Transverse colon (tissue), 4 donors: Measurements from ENCODE around the gene CCN6. TPM values are rescaled to one million over a fixed set of nuclear protein-coding genes. Genes with fewer than 3 reads are reported as not detected.
A peak's percentile ranks its signal among the peaks of the same experiment; 100 is the strongest.

Source experiments
- DNase-seq: peaks from one replicate; pipeline ENCODE4 v3.0.0-alpha.2; 2019
- H3K27ac ChIP-seq, 4 donors: fragments of 200-600 bp; sonication (generic); 2 replicates each; pipeline ENCODE4 v1.5.1; 2016 to 2018; ENCODE audit warnings: inconsistent platforms in 4 of 4
- H3K27me3 ChIP-seq: fragments of 200-600 bp; sonication (generic); 2 replicates; pipeline ENCODE4 v1.5.1; 2017; ENCODE audit warnings: inconsistent platforms
- H3K36me3 ChIP-seq, 4 donors: fragments of 200-600 bp; sonication (generic); 2 replicates each; pipeline ENCODE4 v1.5.1; 2017 to 2019; ENCODE audit warnings: inconsistent platforms in 4 of 4
- H3K4me1 ChIP-seq, 4 donors: fragments of 200-600 bp; sonication (generic); 2 replicates each; pipeline ENCODE4 v1.5.1; 2017 to 2020; ENCODE audit warnings: inconsistent platforms in 4 of 4
- H3K4me3 ChIP-seq, 4 donors: fragments of 200-600 bp; sonication (generic); 1 replicate in 1 of 4; 2 replicates in 3 of 4; pipeline versions ENCODE4 v1.5.1 to v1.6.1; 2017 to 2019; ENCODE audit warnings: inconsistent platforms in 4 of 4
- H3K9me3 ChIP-seq, 2 donors: fragments of 200-600 bp; sonication (generic); 2 replicates each; pipeline ENCODE4 v1.5.1; 2017 to 2019; ENCODE audit warnings: inconsistent platforms in 2 of 2
- EP300 ChIP-seq: sonication (generic); formaldehyde crosslinking; IDR thresholded peaks from one replicate; pipeline ENCODE4 v1.6.1; 2017; ENCODE audit warnings: antibody characterized with exemption, low read depth
- POLR2A ChIP-seq: fragments of 450-650 bp; IDR thresholded peaks from one replicate; pipeline ENCODE4 v1.6.1; 2016; ENCODE audit warnings: antibody characterized with exemption, mild to moderate bottlenecking, moderate library complexity
- POLR2AphosphoS5 ChIP-seq, 3 donors: sonication (generic); formaldehyde crosslinking; IDR thresholded peaks; one replicate each; pipeline ENCODE4 v1.6.1; 2016; ENCODE audit warnings: antibody characterized with exemption in 3 of 3
- WGBS, 2 donors: methylation state at CpG; one replicate each; pipeline ENCODE4 v1.1.5; 2018; ENCODE audit warnings: low coverage in 1 of 2; 5-methylcytosine and 5-hydroxymethylcytosine counted together
- in situ Hi-C, 4 donors: fragments of 200-750 bp; cut with MboI; loops; one replicate each; pipeline versions ENCODE4 v1.15.0 to v1.15.1; 2017; ENCODE audit warnings: low sequenced_read_pairs in 3 of 4, low pct_ligation_motif_present in 1 of 4, low pct_unique_long_range_greater_than_20kb in 1 of 4
- intact Hi-C: fragments of 100-400 bp; cut with DNase I; formaldehyde crosslinking; loops from one replicate; pipeline ENCODE4 v1.15.1; 2023; ENCODE audit warnings: low total_unique reads
- total RNA-seq, 4 donors: library from RNA; depleted of rRNA; stranded (reverse); fragments of >200 nt; gene quantifications; one replicate each; pipeline ENCODE4 v1.1.0, GENCODE V29; 2016
- TF ChIP-seq, protein P1 (sequence below), 5 experiments: fragments of 200-600 bp in 3 of 5; fragments of 450-650 bp in 2 of 5; sonication (generic) in 3 of 5; IDR thresholded peaks; 1 replicate in 2 of 5; 2 replicates in 3 of 5; pipeline ENCODE4 v1.5.1; 2016 to 2017; ENCODE audit warnings: antibody characterized with exemption in 5 of 5, inconsistent platforms in 3 of 5, mild to moderate bottlenecking in 2 of 5, moderate library complexity in 1 of 5

CCN6 gene
- total RNA-seq = not detected

- Histone ChIP-seq H3K27ac (no peak within 1 kb of the TSS), H3K4me3 (no peak within 1 kb of the TSS), H3K4me1 (no peaks in the 10 kb centered on the region), H3K9me3 (no peaks in the 10 kb centered on the region), H3K36me3 (no peaks in the 10 kb centered on the region), H3K27me3 (no peaks in the 10 kb centered on the region)
- in situ Hi-C loops (no loop called here), intact Hi-C loops (no loop called here)
- no peak for DNase-seq
- 63 to 74% methylated on average over 4 to 12 of the region's 12 CpGs for WGBS, 2 donors
- TF ChIP-seq POLR2A = no peak
- TF ChIP-seq, protein P1, sequence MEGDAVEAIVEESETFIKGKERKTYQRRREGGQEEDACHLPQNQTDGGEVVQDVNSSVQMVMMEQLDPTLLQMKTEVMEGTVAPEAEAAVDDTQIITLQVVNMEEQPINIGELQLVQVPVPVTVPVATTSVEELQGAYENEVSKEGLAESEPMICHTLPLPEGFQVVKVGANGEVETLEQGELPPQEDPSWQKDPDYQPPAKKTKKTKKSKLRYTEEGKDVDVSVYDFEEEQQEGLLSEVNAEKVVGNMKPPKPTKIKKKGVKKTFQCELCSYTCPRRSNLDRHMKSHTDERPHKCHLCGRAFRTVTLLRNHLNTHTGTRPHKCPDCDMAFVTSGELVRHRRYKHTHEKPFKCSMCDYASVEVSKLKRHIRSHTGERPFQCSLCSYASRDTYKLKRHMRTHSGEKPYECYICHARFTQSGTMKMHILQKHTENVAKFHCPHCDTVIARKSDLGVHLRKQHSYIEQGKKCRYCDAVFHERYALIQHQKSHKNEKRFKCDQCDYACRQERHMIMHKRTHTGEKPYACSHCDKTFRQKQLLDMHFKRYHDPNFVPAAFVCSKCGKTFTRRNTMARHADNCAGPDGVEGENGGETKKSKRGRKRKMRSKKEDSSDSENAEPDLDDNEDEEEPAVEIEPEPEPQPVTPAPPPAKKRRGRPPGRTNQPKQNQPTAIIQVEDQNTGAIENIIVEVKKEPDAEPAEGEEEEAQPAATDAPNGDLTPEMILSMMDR (IDR thresholded peaks at IDR 0.05) = no peak
- TF ChIP-seq POLR2AphosphoS5 (IDR thresholded peaks at IDR 0.05) = no peak
- no peak for TF ChIP-seq EP300
Measured at GRCh38 chr6:112054001-112054400, at the start of gene CCN6. Gene CCN6 (plus strand): TSS chr6:112054104. CDS start chr6:112054358, 254 bp downstream.

DNA sequence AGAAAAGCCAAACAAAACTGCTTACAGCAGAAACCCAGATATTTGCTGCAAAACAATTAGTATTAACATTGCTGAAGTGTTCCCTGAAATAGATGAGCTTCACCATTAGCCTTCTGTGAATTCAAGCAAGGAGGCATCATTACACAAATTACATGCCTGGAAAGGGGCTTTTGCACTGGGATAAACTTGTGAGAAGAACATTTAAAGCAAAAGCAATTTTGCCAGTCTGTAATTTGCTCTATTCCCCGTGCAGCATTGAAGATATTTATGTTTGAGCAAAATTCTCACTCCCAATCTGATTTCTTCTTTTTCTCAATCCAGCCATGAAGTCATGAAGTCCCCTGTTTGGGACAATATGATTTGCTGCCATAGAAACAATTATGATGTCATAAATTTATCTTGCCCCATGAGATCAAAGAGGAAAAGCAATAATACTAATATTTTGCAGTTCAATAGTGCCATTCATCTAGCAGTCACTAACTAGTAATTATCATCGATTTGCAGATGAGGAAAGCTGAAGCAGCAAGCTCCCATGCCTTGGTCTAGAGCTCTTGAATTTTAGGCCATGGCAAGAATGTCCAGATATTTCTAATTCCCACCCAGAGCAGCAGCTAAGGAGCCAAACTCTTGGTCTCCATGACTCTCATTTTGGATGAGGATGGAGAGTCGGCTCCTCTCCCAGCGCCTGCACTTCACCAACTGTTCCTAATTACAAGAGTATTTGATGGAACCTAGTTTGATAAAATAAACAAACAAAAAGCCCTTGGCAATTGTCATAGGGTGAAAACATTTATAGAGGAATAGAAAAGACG, 49.5 kb upstream of the CCN6 start:
- WGBS, 2 donors = 61 to 62% methylated on average over 4 to 5 of the region's 5 CpGs
- Histone ChIP-seq H3K4me3 (no peak overlapping the region), H3K27ac (peak overlapping the region in 2 of 4 donors; percentile 13 to 34), H3K27me3 (no peaks in the 10 kb centered on the region), H3K36me3 (no peaks in the 10 kb centered on the region), H3K4me1 (peaks cover 0 to 18% (median 2%) of the 10 kb centered on the region in 4 donors), H3K9me3 (no peaks in the 10 kb centered on the region)
- in situ Hi-C loops = no loop called here
- intact Hi-C loops = no loop called here
- TF ChIP-seq POLR2A (no peak), EP300 (no peak), POLR2AphosphoS5 (IDR thresholded peaks at IDR 0.05) (no peak)
- TF ChIP-seq, protein P1 (IDR thresholded peaks at IDR 0.05) = no peak
- DNase-seq = no peak

GRCh38 chr6:112005013-112005371, 48.9 kb upstream of the CCN6 start:
- Histone ChIP-seq H3K4me3 (no peak overlapping the region), H3K9me3 (no peaks in the 10 kb centered on the region), H3K27me3 (no peaks in the 10 kb centered on the region), H3K27ac (peak overlapping the region in 3 of 4 donors; percentile 13 to 34 (median 22)), H3K4me1 (peaks cover 0 to 18% (median 2%) of the 10 kb centered on the region in 4 donors), H3K36me3 (no peaks in the 10 kb centered on the region)
- intact Hi-C loops (no loop called here), in situ Hi-C loops (no loop called here)
- 41% methylated on average over 1 of the region's 1 CpG; no CpG with 5 or more reads in 1 of the 2 donors for WGBS, 2 donors
- TF ChIP-seq, protein P1 (IDR thresholded peaks at IDR 0.05) = no peak
- TF ChIP-seq POLR2AphosphoS5 (IDR thresholded peaks at IDR 0.05) = no peak
- no peak for TF ChIP-seq POLR2A
- TF ChIP-seq EP300 = no peak
- DNase-seq = no peak

GRCh38 chr6:112007254-112007653, 46.6 kb upstream of the CCN6 start:
- intact Hi-C loops = no loop called here
- WGBS, 2 donors = 17 to 38% methylated on average over 1 to 2 of the region's 2 CpGs
- H3K9me3 ChIP-seq = no peaks in the 10 kb centered on the region
- H3K4me1 ChIP-seq = peaks cover 0 to 18% (median 2%) of the 10 kb centered on the region in 4 donors
- in situ Hi-C loops = no loop called here
- no peak overlapping the region for H3K4me3 ChIP-seq
- no peak for DNase-seq
- TF ChIP-seq EP300 (no peak), POLR2AphosphoS5 (IDR thresholded peaks at IDR 0.05) (peak in 2 of 3 donors; percentile 54 to 58)
- TF ChIP-seq, protein P1 (IDR thresholded peaks at IDR 0.05) = no peak
- H3K36me3 ChIP-seq = no peaks in the 10 kb centered on the region
- H3K27me3 ChIP-seq = no peaks in the 10 kb centered on the region
- H3K27ac ChIP-seq = peak overlapping the region; percentile 34 to 59 (median 49)
